Activated CD4-positive, alpha-beta T cell treated with anti-CD3 and anti-CD28 coated beads for 1 hour (primary cell): Measurements from ENCODE around the gene TLE4.
"Not testable (repeated sequence)": the region's sequence is repeated elsewhere in the genome, so short reads cannot be mapped to it uniquely, and the experiment has no call there.

ENCODE experiments used
- DNase-seq: peaks from one replicate; pipeline ENCODE4 v3.0.0-alpha.2; 2020

Gene TLE4

DNA sequence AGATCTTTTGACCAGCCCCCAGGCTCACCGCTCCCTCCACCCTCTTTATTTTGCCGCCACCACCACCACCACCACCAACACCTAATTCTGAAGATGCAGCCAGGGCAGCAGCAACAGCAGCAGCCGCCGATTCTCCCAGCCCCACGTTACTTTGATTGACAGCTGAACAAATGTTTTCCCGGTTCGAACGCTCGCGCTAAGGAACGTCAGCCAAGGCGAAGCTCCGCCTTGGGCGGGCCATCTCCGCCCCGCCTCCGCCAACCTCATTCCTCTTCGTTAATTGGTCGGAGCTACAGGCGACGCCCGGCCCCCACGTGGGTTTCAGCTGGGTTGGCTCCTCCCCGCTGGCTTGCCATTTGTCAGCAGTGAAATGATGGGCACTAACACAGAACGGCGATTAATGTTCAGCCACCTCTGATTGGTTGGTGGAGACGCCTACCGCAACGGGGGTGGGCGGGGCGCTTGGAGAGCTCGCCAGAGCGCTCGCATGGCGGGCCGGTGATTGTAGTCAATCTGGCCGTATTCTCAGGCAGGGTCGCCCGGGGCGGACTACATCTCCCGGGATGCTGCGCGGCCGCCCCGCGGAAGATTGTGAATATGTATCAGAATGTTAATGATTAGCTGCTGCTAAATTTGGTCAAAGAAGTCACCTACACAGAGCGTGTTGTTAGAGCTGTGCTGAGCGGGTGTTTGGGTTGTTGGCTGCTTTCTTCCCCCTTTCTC lies at the start of gene TLE4:
Gene TLE4, plus strand, starts transcription at position 657 of the 723 bp plus-strand sequence. CDS start 826 bp downstream, outside the sequence.
- peak; percentile 99 for DNase-seq

DNA sequence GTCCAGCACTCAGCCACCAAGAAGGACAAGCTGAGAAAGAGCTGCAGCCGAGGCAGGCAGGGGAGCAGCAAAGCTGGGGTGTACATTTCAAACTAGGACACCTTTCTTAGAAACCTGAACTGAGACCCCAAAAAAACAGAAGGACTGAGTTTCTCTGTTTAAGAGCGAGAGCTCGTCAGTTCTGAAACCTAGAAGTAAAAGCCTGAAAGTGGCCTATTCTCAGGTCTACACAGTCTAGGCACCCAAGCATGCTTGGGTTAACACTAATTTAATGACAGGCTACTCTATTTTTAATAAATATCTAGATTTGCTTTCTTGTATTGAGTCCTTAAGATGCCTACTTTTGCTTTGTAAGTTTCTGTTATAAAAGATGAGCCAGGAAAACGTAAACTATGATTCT lies 49.0 kb upstream of the TLE4 start:
- no peak for DNase-seq

DNA sequence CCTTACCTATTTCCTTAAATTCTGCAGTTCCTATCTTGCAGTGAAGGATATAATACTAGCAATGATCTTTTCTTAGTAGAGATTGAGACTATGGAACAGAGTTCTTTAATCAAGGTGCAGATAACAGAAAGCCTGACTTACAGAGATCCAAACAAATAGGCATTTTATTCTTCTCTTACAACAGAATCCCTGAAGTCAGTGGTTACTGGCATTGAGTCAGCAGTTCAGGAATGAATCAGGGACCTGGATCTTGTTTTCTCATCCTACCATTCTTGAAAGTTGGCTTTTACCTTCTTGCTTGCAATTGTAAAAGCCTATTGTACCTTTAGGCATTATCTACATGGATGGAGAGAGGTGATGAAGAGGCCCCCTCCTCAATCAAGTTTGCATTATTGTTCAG lies 47.5 kb upstream of the TLE4 start:
- no peak for DNase-seq

DNA sequence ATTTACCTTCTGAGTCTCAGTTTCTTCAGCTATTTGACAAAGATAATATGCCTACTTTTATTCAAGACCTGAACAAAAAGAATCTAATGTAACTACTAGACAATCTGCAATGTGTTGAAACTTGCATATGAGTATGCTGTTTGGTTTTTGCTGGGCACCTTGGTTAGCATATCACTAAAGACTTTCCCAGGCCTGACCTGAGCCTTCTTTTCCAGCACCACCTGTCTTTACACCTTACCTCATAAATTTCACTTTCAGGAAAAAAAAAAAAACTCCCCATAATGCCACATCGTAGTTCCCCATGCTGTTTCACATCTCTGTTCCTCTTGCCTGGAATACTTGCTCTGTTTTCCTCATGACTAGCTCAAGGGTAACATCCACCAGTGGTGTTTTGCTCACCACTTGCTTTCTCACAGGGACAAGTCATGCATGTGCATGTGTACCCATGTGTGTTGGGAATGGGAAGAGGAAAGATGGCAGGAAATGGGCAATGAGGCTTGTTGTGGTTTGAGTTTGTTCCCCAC lies 45.6 kb upstream of the TLE4 start:
- DNase-seq: no peak

DNA sequence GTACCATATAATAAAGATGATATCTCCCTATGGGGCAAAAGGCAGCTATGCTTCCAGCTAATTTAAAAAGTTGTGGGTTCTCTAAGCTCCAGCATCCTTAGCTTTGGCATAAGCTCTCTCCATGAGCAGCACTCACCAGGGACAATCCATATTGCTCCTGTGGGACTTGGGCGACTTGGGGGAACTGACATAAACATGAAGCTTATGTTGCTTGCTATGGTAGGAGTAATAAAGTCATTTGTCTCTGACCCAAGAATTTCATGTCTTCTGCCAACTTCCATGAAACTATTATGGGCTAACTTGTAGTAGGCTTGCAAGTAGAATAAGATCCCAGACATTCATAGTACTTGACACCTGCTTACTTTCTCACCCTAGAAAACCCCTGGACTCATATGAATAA lies 36.2 kb upstream of the TLE4 start:
- no peak for DNase-seq

DNA sequence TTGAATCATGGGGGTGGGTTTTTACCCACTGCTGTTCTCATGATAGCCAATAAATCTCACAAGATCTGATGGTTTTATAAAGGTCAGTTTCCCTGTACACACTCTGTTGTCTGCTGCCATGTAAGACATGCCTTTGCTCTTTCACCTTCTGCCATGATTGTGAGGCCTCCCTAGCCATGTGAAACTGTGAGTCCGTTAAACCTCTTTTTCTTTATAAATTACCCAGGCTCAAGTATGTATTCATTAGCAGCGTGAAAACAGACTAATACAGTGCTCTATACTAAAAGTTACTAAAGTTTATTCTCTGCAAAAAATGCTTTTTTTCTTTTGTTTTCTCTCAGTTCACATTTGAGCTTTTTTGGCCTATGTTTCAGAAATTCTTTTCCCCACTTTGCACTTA lies 33.9 kb upstream of the TLE4 start:
- no peak for DNase-seq

DNA sequence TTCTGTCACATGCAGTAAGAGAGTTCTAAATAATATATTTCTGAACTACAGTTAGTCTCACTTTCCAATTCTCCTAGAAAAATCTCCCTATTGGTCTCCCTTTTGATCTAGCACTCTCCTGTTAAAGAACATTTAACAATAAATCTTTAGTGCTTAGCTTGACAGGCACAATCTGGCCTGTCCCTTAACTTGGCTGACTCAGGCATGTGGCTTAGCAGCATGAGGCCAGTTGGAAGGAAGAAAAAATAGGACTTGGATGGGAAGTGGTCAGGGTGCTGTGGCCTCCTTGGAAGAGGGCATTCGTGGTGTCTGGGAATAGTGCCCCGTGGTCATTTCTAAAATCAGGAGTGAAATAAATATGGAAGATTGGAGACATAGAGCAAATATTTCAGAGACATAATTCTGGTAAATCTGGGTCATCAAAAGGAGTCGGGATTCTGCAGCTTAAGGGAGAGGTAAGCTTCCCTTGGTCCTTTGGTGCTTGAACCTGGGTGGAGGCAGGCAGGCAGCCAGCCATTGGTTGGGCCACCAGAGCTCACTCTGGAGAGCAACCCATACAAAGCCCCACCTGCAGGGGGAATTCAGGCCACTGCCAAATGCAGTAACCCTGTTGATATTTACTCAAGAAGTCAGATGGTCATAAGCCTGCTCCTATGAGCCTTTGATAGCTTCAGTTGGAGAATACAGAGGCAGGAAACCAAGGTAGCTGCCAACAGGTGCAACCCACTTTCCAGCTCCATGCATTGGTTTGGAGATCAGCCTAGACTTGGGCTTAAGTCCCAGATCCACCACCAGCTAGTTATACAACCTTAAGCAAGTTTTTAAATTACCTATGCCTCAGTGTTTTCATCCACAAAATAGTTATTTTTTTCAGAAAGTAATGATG lies 28.8 kb upstream of the TLE4 start:
- no peak for DNase-seq

DNA sequence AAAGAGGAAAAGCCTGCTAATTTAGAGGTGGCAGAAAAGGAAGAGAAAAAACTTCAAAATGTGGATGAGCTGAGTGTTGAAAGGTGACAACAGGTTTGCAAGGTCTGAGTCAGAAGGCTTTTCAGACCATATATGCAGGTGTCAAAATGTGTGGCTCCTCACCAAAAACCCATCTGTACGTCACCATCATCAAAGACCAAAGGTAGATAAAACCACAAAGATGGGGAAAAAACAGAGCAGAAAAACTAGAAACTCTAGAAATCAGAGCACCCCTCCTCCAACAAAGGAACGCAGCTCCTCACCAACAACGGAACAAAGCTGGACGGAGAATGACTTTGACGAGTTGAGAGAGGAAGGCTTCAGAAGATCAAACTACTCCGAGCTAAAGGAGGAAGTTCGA lies 27.4 kb upstream of the TLE4 start:
- not testable (repeated sequence) for DNase-seq

DNA sequence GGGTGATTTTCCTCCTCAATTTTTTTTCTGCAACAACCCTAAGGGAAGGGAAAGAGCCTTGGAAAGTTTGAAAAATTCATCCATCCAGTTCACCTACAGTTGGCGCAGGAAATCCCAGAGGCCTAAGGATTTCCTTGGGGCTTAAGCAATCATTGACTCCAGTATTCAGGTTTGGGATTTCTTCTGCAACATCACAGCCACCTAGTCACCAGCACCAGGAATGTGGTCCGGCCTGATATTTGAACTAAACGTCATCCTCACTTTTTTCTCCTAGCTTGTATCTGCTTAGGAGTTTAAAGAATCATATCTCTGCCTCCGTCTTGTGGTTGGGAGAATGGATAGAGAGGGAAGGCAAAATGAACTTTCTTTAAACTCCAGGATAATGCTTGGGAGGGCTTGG lies 20.2 kb upstream of the TLE4 start:
- no peak for DNase-seq

DNA sequence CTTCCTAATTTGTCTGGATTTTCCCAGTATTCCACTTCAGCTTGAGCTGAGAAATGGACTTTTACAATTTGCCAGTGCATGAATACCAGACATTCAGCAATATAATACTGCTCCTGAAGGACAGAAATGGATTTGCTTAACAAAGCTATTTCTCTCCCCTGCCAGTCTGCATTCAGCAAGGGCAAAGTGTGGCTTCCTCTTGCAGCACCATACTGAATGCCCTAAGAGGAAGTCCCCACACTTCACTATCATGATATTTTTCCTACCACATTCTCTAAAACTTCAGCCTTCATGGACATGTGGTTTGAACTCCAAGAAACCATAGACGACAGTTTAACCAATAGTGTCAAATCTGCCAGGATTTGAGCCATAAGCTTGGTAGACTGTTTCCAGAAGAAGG lies 19.8 kb upstream of the TLE4 start:
- no peak for DNase-seq

DNA sequence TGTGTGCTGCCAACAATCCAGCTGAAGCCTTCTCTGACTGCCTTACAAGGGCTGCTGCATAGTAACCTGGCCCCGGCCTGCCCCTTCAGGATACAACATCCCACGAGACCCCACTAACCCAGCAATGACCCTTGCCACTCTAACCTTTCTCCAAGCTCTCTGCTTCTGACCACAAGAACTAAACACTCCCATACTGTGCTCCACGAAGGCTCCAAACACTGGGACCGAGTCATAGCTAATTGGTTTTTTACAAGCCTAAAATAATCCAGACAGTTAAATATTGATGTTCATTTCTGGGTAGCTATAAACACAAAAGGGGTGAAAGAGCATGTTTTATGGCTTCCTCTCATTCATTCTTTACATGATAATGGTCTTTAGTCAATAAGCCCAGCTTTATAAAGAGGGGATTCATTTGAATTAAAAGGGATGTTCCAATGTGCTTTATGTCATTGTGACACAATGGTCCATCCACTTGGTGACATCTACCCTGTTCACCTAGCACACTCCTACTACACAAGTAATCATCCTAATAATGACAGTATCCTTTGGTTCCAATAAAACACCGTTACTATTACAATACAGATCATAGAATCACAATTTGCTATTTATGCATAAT lies 16.2 kb upstream of the TLE4 start:
- DNase-seq: no peak

DNA sequence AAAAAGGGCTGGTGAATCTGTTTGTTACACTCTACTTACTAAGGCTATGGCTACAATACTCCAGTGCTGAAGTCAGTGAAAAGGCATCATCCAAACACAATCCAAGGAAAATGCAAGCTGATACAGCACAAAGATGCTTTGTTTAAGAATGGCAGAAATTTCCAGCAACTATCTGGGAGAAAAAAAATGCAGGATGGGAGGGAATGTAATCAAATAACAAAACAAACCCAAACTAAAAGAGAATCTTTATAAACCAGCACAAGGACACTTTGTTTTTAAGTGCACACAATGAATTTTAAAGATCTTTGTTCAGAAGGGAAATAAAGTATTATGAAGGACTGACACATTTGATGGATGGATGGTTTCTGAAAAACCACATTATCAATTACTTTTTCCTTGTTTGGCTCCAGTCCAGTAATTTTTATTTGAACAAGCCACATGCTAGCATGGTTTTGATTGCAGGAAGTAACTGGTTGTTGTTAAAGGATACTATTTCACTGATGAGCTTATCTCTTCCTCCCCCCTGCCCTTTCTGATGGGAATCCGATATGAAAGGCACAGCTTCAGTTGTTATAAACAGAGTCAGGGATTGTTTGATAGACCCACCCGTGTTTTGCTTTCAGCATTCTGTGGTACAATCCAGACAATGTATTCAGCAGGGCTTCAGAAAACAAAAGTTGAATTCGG lies 12.1 kb upstream of the TLE4 start:
- no peak for DNase-seq

DNA sequence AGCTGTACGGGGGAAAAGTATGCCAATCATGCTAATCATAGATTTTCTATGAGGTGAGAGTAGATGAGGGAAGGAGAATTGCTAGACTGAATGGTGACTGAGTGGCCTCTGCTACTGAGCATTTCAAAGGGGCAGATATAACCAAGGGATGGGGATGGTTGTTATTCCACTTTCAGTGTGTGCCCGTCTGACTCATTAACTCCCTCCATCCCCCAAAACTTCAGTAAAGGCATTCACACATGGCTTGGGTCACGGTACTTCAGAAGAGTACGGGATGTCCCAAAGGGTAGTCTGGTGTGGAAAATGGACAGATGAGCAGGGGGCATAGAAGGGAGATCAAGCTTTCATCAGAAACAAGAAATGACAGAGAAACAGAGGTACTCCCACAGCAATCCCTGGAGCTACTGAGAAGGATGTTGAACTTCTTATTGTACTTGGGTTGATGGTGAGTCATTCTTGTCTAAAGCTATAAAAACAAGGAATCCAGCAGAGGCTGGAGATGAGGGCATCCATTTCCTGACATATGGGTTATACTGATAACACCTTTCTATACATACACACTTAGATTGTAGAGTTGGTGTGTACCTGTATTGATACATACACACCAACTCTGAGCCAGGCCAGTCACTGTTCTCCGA lies 8.9 kb upstream of the TLE4 start:
- no peak for DNase-seq

DNA sequence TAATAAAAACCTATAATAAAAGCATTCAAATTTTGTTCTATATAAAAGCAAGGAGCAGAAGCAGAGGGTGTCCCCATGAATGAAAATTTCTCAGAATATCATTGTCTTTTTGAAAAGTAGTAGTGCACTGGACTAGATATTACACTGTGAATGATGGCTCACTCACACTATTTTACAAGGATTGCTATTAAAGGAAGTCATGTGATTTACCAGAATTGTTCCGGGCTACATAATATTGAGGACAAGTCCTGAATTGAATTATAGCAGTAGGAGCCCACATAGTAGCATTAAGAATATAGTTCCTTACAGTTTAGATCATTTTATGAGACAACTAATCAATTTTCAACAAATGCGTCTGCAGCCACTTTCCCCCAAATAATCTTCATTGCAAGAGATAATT lies 7.7 kb upstream of the TLE4 start:
- no peak for DNase-seq

DNA sequence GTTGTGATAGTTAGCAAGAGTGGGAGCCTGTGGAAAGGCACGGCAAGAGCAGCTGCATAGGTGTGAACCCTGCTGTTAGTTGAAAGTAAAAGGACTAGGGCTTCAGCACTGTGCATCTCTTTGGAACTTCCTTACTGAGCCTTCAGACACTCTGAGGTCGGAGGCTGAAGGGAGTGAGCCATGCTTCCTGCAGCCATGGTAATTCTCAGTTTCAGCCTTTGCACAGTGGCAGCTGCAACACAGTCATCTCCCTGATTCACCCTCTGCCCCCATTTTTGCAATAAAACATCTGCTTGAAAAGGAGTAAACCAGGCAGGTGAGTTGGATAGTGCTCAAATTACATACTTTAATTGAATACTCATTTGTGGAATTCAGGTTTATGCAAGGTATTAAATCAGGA lies 6.5 kb upstream of the TLE4 start:
- no peak for DNase-seq

DNA sequence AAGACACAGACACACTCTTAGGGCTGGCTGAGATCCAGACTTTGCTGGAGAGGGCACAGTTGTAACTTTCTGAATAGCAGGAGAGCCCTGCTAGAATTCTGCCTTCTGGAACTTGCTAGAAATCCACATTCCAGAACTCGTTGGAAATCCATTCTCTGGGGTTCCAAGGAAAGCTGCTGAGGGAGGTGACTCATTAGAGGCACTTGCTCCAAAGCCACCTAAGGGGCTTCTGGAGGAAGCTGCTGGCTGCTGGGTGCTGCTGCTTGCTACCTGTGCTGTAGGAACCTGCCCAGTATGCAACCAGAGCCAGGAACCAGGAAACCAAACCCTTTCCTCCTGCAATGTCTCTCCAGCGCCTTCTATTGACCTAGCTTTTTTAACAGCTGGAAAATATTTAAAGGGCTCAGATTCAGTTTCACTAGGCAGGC lies 4.1 kb upstream of the TLE4 start:
- no peak for DNase-seq

DNA sequence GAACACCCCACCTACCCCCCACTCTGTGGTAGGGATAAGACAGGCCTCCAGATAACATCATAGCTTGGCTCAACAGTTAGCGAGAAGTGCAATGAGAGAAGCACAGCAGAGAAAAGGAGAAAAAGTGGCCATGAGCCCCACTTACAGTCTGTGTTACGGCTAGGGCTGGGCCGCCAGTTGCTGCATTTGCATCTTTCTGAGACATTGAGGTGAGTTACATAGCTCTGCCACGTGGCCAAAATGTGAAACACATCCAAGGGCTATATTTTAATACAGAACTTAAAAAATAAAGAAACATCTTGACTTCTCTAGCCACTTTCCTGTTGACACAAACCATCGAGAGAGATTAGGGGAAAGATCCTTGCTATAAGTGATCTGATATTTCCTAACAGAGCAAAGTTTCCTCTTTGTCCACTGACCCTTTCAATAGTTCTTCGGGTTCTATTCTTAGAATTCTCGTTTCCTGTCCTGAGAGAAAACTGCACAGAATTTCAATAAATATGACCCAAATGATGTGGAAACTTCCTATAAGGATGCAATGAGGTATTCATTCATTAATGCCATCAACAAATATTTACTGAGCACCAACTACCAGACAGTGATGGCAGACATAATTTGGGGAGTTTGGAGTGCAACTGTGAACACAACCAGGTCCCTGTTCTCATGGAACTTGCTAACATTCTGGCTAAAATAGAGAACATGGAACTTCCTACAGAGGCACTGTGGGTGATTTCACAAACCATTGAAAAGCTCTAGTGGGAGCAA lies 3.2 kb upstream of the TLE4 start:
- no peak for DNase-seq

DNA sequence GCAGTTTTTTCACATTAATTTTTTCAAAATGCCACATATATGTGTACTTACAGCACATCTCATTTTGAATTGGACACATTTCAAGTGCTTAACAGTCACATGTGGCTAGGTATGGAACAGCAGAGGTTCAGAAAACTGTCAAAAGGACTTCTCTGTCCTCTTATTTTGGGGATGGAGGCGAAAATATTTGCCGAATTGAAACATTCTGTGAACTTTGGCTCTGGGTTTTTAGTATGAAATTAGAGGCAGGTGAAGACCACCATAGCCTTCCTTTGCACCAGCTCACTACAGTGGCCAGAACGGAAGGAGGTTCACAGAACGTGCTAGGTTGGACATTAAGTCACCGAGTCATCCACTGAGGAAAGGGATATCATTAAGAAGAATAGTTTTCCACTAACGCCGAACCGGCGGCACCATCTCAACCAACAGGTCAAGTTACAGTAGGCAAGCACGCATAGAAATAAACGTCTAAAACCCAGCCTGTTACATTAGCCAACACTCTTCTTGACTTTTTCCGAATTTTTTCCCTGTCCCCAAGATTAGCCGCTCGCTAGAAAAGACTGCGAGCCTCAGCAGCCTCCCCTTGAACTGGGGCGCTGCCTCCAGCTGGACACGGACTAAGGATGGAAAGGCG lies 1.8 kb upstream of the TLE4 start:
- DNase-seq: no peak

DNA sequence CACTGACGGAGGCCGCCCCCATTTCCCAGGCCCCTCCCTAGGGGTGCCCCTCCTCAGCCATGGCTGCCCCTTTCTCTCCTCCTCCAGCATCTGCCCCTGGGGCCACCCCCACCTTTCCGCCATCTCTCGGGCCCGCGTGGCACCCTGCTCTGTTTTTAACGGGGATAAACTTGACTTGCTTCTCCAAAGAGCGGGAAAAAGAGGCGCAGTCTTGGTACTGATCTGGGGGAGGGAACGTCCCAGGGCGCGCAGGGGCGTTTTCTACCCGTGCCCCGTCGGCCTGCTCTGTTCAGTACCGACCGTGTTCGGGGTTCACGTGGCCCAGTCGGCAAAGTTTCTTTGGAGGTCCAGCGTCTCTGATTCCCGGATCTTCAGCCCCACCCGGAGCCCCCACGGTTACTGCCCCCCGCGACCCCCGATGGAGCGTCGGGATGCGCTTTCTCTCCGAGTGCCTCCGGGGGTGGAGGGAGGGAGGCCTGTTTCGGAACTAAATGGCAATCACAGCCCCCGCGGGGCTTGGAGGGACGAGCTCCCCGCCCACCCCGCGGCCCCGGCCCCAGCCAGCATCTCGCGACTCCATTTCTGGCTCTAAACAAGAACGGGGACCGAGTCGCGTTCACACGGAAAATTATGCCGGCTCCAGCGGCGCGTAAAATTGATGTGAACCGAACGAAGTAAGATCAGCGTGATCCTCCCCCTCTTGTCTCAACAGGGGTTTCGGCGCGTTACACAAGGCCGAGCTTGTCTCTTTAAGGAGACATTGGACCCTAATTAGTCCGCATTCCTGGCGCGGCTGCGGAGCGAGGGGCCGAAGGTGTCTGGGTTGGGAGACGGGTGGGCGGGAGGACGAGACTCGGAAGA lies 1.1 kb upstream of the TLE4 start:
- DNase-seq: peak; percentile 19

DNA sequence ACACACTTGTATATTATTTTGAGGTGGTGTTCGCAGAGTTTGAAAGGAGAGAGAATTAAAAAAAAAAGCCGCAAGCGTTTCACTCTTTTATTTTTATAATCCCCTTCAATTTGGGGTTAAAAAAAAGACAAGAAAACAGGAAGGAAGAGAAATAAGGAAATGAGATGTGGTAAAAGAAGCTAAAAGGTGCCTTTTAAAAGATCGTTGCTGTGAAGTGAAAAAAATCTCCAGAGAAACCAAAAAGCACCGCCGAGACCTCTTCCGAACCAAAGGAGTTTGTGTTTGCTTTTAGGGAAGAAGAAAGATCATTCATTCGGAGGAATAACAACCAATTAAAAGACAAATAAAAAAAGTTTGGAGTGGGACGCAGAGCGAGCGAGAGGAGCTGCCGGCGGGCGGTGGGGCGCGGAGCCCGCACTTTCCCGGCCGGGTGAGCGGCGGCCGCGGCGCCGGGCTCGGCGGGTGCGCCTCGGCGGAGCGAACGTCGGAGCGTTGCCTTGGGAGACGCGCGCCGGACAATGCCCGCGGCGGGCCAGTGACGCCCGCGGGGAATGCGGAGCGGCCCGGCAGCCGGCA lies 355 bp downstream of the TLE4 start:
- no peak for DNase-seq
